Transverse colon (tissue), 4 donors: Measurements from ENCODE around the gene FAM131B. TPM values are rescaled to one million over a fixed set of nuclear protein-coding genes. Genes with fewer than 3 reads are reported as not detected.
A peak's percentile ranks its signal among the peaks of the same experiment; 100 is the strongest.

Source experiments
- DNase-seq: peaks from one replicate; pipeline ENCODE4 v3.0.0-alpha.2; 2019
- H3K27ac ChIP-seq, 4 donors: fragments of 200-600 bp; sonication (generic); 2 replicates each; pipeline ENCODE4 v1.5.1; 2016 to 2018; ENCODE audit warnings: inconsistent platforms in 4 of 4
- H3K27me3 ChIP-seq: fragments of 200-600 bp; sonication (generic); 2 replicates; pipeline ENCODE4 v1.5.1; 2017; ENCODE audit warnings: inconsistent platforms
- H3K36me3 ChIP-seq, 4 donors: fragments of 200-600 bp; sonication (generic); 2 replicates each; pipeline ENCODE4 v1.5.1; 2017 to 2019; ENCODE audit warnings: inconsistent platforms in 4 of 4
- H3K4me1 ChIP-seq, 4 donors: fragments of 200-600 bp; sonication (generic); 2 replicates each; pipeline ENCODE4 v1.5.1; 2017 to 2020; ENCODE audit warnings: inconsistent platforms in 4 of 4
- H3K4me3 ChIP-seq, 4 donors: fragments of 200-600 bp; sonication (generic); 1 replicate in 1 of 4; 2 replicates in 3 of 4; pipeline versions ENCODE4 v1.5.1 to v1.6.1; 2017 to 2019; ENCODE audit warnings: inconsistent platforms in 4 of 4
- H3K9me3 ChIP-seq, 2 donors: fragments of 200-600 bp; sonication (generic); 2 replicates each; pipeline ENCODE4 v1.5.1; 2017 to 2019; ENCODE audit warnings: inconsistent platforms in 2 of 2
- CTCF ChIP-seq, 5 experiments: fragments of 200-600 bp in 3 of 5; fragments of 450-650 bp in 2 of 5; sonication (generic) in 3 of 5; IDR thresholded peaks; 1 replicate in 2 of 5; 2 replicates in 3 of 5; pipeline ENCODE4 v1.5.1; 2016 to 2017; ENCODE audit warnings: antibody characterized with exemption in 5 of 5, inconsistent platforms in 3 of 5, mild to moderate bottlenecking in 2 of 5, moderate library complexity in 1 of 5
- EP300 ChIP-seq: sonication (generic); formaldehyde crosslinking; IDR thresholded peaks from one replicate; pipeline ENCODE4 v1.6.1; 2017; ENCODE audit warnings: antibody characterized with exemption, low read depth
- POLR2A ChIP-seq: fragments of 450-650 bp; IDR thresholded peaks from one replicate; pipeline ENCODE4 v1.6.1; 2016; ENCODE audit warnings: antibody characterized with exemption, mild to moderate bottlenecking, moderate library complexity
- POLR2AphosphoS5 ChIP-seq, 3 donors: sonication (generic); formaldehyde crosslinking; IDR thresholded peaks; one replicate each; pipeline ENCODE4 v1.6.1; 2016; ENCODE audit warnings: antibody characterized with exemption in 3 of 3
- WGBS, 2 donors: methylation state at CpG; one replicate each; pipeline ENCODE4 v1.1.5; 2018; ENCODE audit warnings: low coverage in 1 of 2; 5-methylcytosine and 5-hydroxymethylcytosine counted together
- in situ Hi-C, 4 donors: fragments of 200-750 bp; cut with MboI; loops; one replicate each; pipeline versions ENCODE4 v1.15.0 to v1.15.1; 2017; ENCODE audit warnings: low sequenced_read_pairs in 3 of 4, low pct_ligation_motif_present in 1 of 4, low pct_unique_long_range_greater_than_20kb in 1 of 4
- intact Hi-C: fragments of 100-400 bp; cut with DNase I; formaldehyde crosslinking; loops from one replicate; pipeline ENCODE4 v1.15.1; 2023; ENCODE audit warnings: low total_unique reads
- total RNA-seq, 4 donors: library from RNA; depleted of rRNA; stranded (reverse); fragments of >200 nt; gene quantifications; one replicate each; pipeline ENCODE4 v1.1.0, GENCODE V29; 2016

FAM131B gene
- total RNA-seq, result 10 to 100 TPM in 1 of 4 donors, 1 to 10 TPM in 3; 2.2 to 33.4 (median 4.7) TPM

GRCh38 chr7:143362131-143363015, at the start of gene FAM131B:
Gene FAM131B (minus strand): TSS chr7:143362713. CDS start chr7:143362603, 110 bp downstream.
- intact Hi-C loops, result no loop called here
- Histone ChIP-seq H3K27me3 (peaks cover 45% of the 10 kb centered on the region), H3K4me3 (peak within 1 kb of the TSS; percentile 34 to 83 (median 61)), H3K27ac (peak within 1 kb of the TSS in 1 of 4 donors; percentile 28), H3K4me1 (peaks cover 0 to 18% (median 16%) of the 10 kb centered on the region in 4 donors), H3K36me3 (no peaks in the 10 kb centered on the region), H3K9me3 (no peaks in the 10 kb centered on the region)
- DNase-seq, result no peak
- no peak for TF ChIP-seq POLR2AphosphoS5 (IDR thresholded peaks at IDR 0.05)
- WGBS, 2 donors, result 0% methylated on average over 12 to 39 of the region's 112 CpGs
- in situ Hi-C loops, result no loop called here

GRCh38 chr7:143411976-143412708, 49.6 kb upstream of the FAM131B start:
- WGBS, 2 donors, result 68 to 84% methylated on average over 4 to 5 of the region's 5 CpGs
- no peaks in the 10 kb centered on the region for H3K27me3 ChIP-seq
- TF ChIP-seq POLR2AphosphoS5 (IDR thresholded peaks at IDR 0.05), result no peak
- H3K4me3 ChIP-seq, result no peak overlapping the region
- DNase-seq, result no peak
- H3K27ac ChIP-seq, result no peak overlapping the region
- H3K36me3 ChIP-seq, result no peaks in the 10 kb centered on the region
- in situ Hi-C loops, result loop anchor here in 2 of 4 donors (10.0 kb wide), 3 partner anchors 63 to 167 kb away; partner anchors contain the start of genes CLCN1 (in 1 of the 2) and TAS2R41 (in 1 of the 2)
- H3K9me3 ChIP-seq, result no peaks in the 10 kb centered on the region
- intact Hi-C loops, result no loop called here
- H3K4me1 ChIP-seq, result peaks cover 10 to 44% (median 28%) of the 10 kb centered on the region in 4 donors

GRCh38 chr7:143410521-143411004, 48.0 kb upstream of the FAM131B start:
- no peaks in the 10 kb centered on the region for H3K9me3 ChIP-seq
- H3K36me3 ChIP-seq, result no peaks in the 10 kb centered on the region
- TF ChIP-seq EP300 (no peak), POLR2A (no peak), POLR2AphosphoS5 (IDR thresholded peaks at IDR 0.05) (no peak), CTCF (IDR thresholded peaks at IDR 0.05) (no peak)
- no peak for DNase-seq
- no peaks in the 10 kb centered on the region for H3K27me3 ChIP-seq
- in situ Hi-C loops (loop anchor here in 2 of 4 donors (10.0 kb wide), 3 partner anchors 64 to 166 kb away; partner anchors contain the start of genes CLCN1 (in 1 of the 2) and TAS2R41 (in 1 of the 2)), intact Hi-C loops (no loop called here)
- no peak overlapping the region for H3K4me3 ChIP-seq
- H3K27ac ChIP-seq, result peak overlapping the region in 2 of 4 donors; percentile 26 to 32
- peaks cover 10 to 38% (median 28%) of the 10 kb centered on the region in 4 donors for H3K4me1 ChIP-seq
- WGBS, 2 donors, result 15 to 45% methylated on average over 2 to 6 of the region's 6 CpGs

- no peaks in the 10 kb centered on the region for H3K27me3 ChIP-seq
- H3K36me3 ChIP-seq, result no peaks in the 10 kb centered on the region
- in situ Hi-C loops (loop anchor here in 1 of 4 donors (10.0 kb wide), 1 partner anchor 164 kb away; no protein-coding TSS in a partner anchor), intact Hi-C loops (no loop called here)
- peaks cover 10 to 38% (median 28%) of the 10 kb centered on the region in 4 donors for H3K4me1 ChIP-seq
- WGBS, 2 donors, result 0 to 8% methylated on average over 5 to 35 of the region's 39 CpGs
- H3K9me3 ChIP-seq, result no peaks in the 10 kb centered on the region
- peak within 1 kb of the TSS; percentile 50 to 82 (median 78) for H3K27ac ChIP-seq
- DNase-seq, result peak; percentile 75
- TF ChIP-seq CTCF (IDR thresholded peaks at IDR 0.05), result peak; percentile 31 to 61 (median 45)
- no peak for TF ChIP-seq EP300
- peak within 1 kb of the TSS; percentile 31 to 62 (median 52) for H3K4me3 ChIP-seq
These were observed 46.4 kb upstream of the FAM131B start, which contains the start of gene EPHA1 for GRCh38 chr7:143408686-143409561. Gene EPHA1 (minus strand): TSS chr7:143408856. CDS start chr7:143408805, 51 bp downstream.
